8988T (cell line): ENCODE data around the gene TCHP.
"Not testable (repeated sequence)": the region's sequence is repeated elsewhere in the genome, so short reads cannot be mapped to it uniquely, and the experiment has no call there.

Experiments
- DNase-seq: peaks from one replicate; pipeline ENCODE4 v3.0.0; 2011

TCHP gene

GRCh38 chr12:109899783-109900751, at the start of gene TCHP:
Gene TCHP (plus strand): TSS chr12:109900274. CDS start chr12:109903027, 2,753 bp downstream.
- peak; percentile 59 for DNase-seq

GRCh38 chr12:109850518-109850917, 49.6 kb upstream of the TCHP start:
- DNase-seq: not testable (repeated sequence)

GRCh38 chr12:109855377-109855776, 44.7 kb upstream of the TCHP start:
- DNase-seq: no peak

- no peak for DNase-seq
These were observed 42.4 kb upstream of the TCHP start for GRCh38 chr12:109857715-109858114.

GRCh38 chr12:109858764-109859163, 41.3 kb upstream of the TCHP start:
- no peak for DNase-seq

- no peak for DNase-seq
These were observed 39.1 kb upstream of the TCHP start for GRCh38 chr12:109860977-109861376.

GRCh38 chr12:109861689-109862314, 38.3 kb upstream of the TCHP start:
- no peak for DNase-seq

- DNase-seq: not testable (repeated sequence)
These were observed 37.6 kb upstream of the TCHP start for GRCh38 chr12:109862491-109862890.

GRCh38 chr12:109863847-109864712, 36.0 kb upstream of the TCHP start:
- no peak for DNase-seq

GRCh38 chr12:109864916-109865315, 35.2 kb upstream of the TCHP start:
- DNase-seq: no peak

GRCh38 chr12:109868182-109869051, 31.7 kb upstream of the TCHP start:
- no peak for DNase-seq

GRCh38 chr12:109870648-109871047, 29.4 kb upstream of the TCHP start:
- no peak for DNase-seq

- no peak for DNase-seq
These were observed 28.3 kb upstream of the TCHP start for GRCh38 chr12:109871668-109872314.

- DNase-seq: no peak
These were observed 26.4 kb upstream of the TCHP start for GRCh38 chr12:109873653-109874052.

- DNase-seq: no peak
These were observed 24.4 kb upstream of the TCHP start for GRCh38 chr12:109875572-109876131.

- DNase-seq: no peak
These were observed 23.7 kb upstream of the TCHP start for GRCh38 chr12:109876406-109876805.

- no peak for DNase-seq
These were observed 22.4 kb upstream of the TCHP start for GRCh38 chr12:109877504-109878246.

- DNase-seq: no peak
These were observed 21.8 kb upstream of the TCHP start for GRCh38 chr12:109878247-109878625.

- DNase-seq: no peak
These were observed 21.3 kb upstream of the TCHP start for GRCh38 chr12:109878749-109879148.

- peak; percentile 36 for DNase-seq
These were observed 20.6 kb upstream of the TCHP start for GRCh38 chr12:109879351-109880042.
